Thyroid gland (tissue), 4 donors: ENCODE measurements around the gene NAV2. TPM values are rescaled to one million over a fixed set of nuclear protein-coding genes. Genes with fewer than 3 reads are reported as not detected.

Source experiments
- DNase-seq, 2 donors: peaks; one replicate each; pipeline ENCODE4 v3.0.0-alpha.2; 2019
- H3K27ac ChIP-seq, 3 donors: fragments of 200-600 bp; sonication (generic); 1 replicate in 2 of 3; 2 replicates in 1 of 3; pipeline ENCODE4 v1.5.1; 2016 to 2019; ENCODE audit warnings: mild to moderate bottlenecking in 1 of 3, moderate library complexity in 1 of 3
- H3K27me3 ChIP-seq: fragments of 200-600 bp; sonication (generic); one replicate; pipeline ENCODE4 v1.5.1; 2019
- H3K36me3 ChIP-seq, 2 donors: fragments of 200-600 bp; sonication (generic); one replicate each; pipeline ENCODE4 v1.5.1; 2016 to 2019
- H3K4me1 ChIP-seq, 2 donors: fragments of 200-600 bp; sonication (generic); one replicate each; pipeline ENCODE4 v1.5.1; 2017 to 2019
- H3K4me3 ChIP-seq, 3 donors: fragments of 200-600 bp; sonication (generic); replicated peaks in 1 of 3; 1 replicate in 2 of 3; 2 replicates in 1 of 3; pipeline ENCODE4 v1.5.1; 2016; ENCODE audit warnings: mild to moderate bottlenecking in 1 of 3
- H3K9me3 ChIP-seq: fragments of 200-600 bp; sonication (generic); one replicate; pipeline ENCODE4 v1.5.1; 2017
- POLR2A ChIP-seq, 2 donors: fragments of 450-650 bp; IDR thresholded peaks; one replicate each; pipeline ENCODE4 v1.6.1; 2017; ENCODE audit warnings: antibody characterized with exemption in 2 of 2, mild to moderate bottlenecking in 2 of 2, moderate library complexity in 1 of 2
- WGBS, 2 donors: methylation state at CpG; one replicate each; pipeline ENCODE4 v1.1.5; 2017; 5-methylcytosine and 5-hydroxymethylcytosine counted together
- intact Hi-C: fragments of 100-400 bp; cut with DNase I; formaldehyde crosslinking; loops from one replicate; pipeline ENCODE4 v1.15.1; 2023
- total RNA-seq, 4 donors: library from RNA; depleted of rRNA; stranded (reverse); fragments of >200 nt; gene quantifications; one replicate each; pipeline ENCODE4 v1.2.3, GENCODE V29; 2016
- TF ChIP-seq, protein P1 (sequence below), 6 experiments: fragments of 200-600 bp in 3 of 6; fragments of 450-650 bp in 3 of 6; sonication (generic) in 3 of 6; IDR thresholded peaks; one replicate each; pipeline ENCODE4 v1.5.1; 2016 to 2019; ENCODE audit warnings: antibody characterized with exemption in 6 of 6, mild to moderate bottlenecking in 2 of 6, inconsistent platforms in 1 of 6, moderate library complexity in 1 of 6

Gene NAV2
- total RNA-seq, 4 donors from 2014 or later = 34.8 to 88.6 (median 54.5) TPM

DNA sequence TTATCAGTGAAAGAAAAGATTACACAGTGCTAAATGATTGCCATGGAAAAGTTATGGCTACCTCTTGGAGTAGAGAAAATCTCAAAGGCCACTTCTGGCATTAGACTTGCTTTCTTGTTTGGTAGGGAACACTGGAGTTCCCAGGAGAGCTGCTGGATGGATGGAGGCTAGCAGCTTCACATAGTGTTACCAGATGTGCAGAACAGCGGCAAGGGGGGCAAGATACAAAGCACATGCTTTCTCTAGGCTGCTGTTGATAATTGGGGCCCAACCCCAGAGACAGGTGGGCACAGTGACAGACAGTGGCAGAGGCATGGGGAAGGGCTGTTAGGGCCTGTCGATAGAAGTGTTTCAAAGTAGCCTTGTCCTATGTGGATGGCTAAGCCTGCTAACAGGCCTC is 352.8 kb downstream of the NAV2 start:
- H3K27me3 ChIP-seq = no peaks in the 10 kb centered on the region
- TF ChIP-seq, protein P1, sequence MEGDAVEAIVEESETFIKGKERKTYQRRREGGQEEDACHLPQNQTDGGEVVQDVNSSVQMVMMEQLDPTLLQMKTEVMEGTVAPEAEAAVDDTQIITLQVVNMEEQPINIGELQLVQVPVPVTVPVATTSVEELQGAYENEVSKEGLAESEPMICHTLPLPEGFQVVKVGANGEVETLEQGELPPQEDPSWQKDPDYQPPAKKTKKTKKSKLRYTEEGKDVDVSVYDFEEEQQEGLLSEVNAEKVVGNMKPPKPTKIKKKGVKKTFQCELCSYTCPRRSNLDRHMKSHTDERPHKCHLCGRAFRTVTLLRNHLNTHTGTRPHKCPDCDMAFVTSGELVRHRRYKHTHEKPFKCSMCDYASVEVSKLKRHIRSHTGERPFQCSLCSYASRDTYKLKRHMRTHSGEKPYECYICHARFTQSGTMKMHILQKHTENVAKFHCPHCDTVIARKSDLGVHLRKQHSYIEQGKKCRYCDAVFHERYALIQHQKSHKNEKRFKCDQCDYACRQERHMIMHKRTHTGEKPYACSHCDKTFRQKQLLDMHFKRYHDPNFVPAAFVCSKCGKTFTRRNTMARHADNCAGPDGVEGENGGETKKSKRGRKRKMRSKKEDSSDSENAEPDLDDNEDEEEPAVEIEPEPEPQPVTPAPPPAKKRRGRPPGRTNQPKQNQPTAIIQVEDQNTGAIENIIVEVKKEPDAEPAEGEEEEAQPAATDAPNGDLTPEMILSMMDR (IDR thresholded peaks at IDR 0.05) = no peak
- no peak for TF ChIP-seq POLR2A (IDR thresholded peaks at IDR 0.05)
- H3K36me3 ChIP-seq = peaks cover 3 to 7% of the 10 kb centered on the region in 2 donors
- intact Hi-C loops = no loop called here
- no peak for DNase-seq
- H3K4me1 ChIP-seq = peaks cover 4 to 8% of the 10 kb centered on the region in 2 donors
- H3K27ac ChIP-seq = no peak overlapping the region
- H3K4me3 ChIP-seq = no peak overlapping the region
- H3K9me3 ChIP-seq = no peaks in the 10 kb centered on the region
- WGBS, 2 donors = 92 to 100% methylated on average over 2 of the region's 2 CpGs

DNA sequence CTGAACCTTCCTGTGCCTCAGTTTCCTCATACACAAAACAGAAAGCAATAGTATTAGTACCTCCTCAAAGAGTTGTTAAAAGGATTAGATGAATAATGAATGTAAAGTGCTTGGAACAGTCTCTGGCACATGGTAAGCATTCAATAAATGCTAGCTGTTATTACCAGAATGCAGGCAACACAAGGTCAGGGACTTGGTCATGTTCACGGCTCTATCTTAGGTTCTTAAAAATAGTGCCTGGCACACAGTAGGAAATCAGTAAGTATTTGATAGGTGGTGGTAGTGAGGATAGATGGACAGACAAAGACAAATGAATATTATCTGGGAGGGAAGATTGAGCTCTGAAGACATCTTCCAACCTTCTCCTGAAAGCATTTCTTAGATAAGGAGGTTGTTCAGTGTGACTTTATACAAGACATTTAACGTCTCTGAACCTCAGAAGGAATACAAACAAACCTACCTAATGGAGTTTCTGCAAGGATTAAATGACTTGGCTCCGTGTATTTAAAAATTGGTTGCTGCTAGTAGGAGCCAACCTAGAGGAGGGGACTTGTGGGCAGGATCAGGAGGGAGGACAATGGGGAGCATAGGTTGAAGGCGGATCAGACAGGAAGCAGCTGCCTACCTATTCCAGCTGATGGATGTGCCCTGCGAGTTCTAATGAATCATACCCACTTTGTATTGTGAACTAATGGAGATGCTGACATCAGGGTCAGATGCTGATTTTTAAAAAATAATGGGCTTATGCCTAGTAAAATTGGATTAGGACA is 353.6 kb downstream of the NAV2 start:
- Histone ChIP-seq H3K4me3 (no peak overlapping the region), H3K9me3 (no peaks in the 10 kb centered on the region), H3K36me3 (peaks cover 3 to 7% of the 10 kb centered on the region in 2 donors), H3K4me1 (peaks cover 4 to 11% of the 10 kb centered on the region in 2 donors), H3K27me3 (no peaks in the 10 kb centered on the region), H3K27ac (no peak overlapping the region)
- intact Hi-C loops = no loop called here
- WGBS, 2 donors = 93 to 96% methylated on average over 5 of the region's 5 CpGs
- no peak for DNase-seq
- TF ChIP-seq POLR2A (IDR thresholded peaks at IDR 0.05) = no peak
- TF ChIP-seq, protein P1 (IDR thresholded peaks at IDR 0.05) = no peak

DNA sequence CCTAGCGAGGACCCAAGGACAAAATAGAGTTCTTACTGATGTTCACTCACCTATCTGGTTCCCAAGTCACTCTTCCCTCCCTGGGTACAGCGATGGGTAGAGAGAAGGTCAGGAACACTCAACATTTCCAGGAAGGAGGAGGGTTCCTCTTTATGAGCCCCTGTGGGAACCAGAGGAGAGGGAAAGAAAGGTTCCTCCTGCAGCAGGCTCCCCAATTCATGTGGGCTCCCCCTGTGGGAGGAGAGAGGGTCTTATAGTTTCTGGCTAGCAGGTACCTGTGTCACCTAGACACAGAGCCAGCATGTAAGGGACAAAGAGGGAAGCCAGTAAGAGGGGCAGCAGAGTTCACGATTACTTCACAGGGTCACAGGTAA is 354.1 kb downstream of the NAV2 start:
- Histone ChIP-seq H3K4me1 (peaks cover 4 to 11% of the 10 kb centered on the region in 2 donors), H3K36me3 (peaks cover 3 to 7% of the 10 kb centered on the region in 2 donors), H3K27me3 (no peaks in the 10 kb centered on the region), H3K9me3 (no peaks in the 10 kb centered on the region), H3K4me3 (no peak overlapping the region), H3K27ac (peak overlapping the region in 1 of 3 donors; percentile 27)
- no peak for DNase-seq
- no peak for TF ChIP-seq POLR2A (IDR thresholded peaks at IDR 0.05)
- intact Hi-C loops = no loop called here
- 96 to 98% methylated on average over 3 of the region's 3 CpGs for WGBS, 2 donors

DNA sequence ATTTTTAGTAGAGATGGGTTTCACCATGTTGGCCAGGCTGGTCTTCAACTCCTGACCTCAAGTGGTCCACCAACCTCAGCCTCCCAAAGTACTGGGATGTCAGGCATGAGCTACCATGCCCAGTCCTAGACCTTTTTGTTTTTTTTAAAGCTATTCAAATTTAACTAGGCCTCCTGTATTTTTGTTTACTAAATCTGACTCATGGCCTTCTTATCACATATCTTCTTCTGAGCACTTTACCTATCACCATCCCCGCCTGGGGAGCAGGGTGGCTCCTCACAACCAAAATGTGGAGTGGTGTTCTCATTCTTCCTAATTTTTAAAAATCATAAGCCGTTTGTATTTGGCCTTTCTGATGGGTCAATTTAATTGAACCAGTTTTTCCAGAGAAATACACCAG is 355.0 kb downstream of the NAV2 start:
- TF ChIP-seq, protein P1 (IDR thresholded peaks at IDR 0.05) = no peak
- no peak for TF ChIP-seq POLR2A (IDR thresholded peaks at IDR 0.05)
- H3K9me3 ChIP-seq = no peaks in the 10 kb centered on the region
- no peak overlapping the region for H3K4me3 ChIP-seq
- peaks cover 4 to 11% of the 10 kb centered on the region in 2 donors for H3K4me1 ChIP-seq
- no peaks in the 10 kb centered on the region for H3K27me3 ChIP-seq
- DNase-seq = no peak
- intact Hi-C loops = no loop called here
- H3K27ac ChIP-seq = no peak overlapping the region
- H3K36me3 ChIP-seq = peaks cover 3 to 7% of the 10 kb centered on the region in 2 donors
- WGBS, 2 donors = 85 to 99% methylated on average over 2 of the region's 2 CpGs

DNA sequence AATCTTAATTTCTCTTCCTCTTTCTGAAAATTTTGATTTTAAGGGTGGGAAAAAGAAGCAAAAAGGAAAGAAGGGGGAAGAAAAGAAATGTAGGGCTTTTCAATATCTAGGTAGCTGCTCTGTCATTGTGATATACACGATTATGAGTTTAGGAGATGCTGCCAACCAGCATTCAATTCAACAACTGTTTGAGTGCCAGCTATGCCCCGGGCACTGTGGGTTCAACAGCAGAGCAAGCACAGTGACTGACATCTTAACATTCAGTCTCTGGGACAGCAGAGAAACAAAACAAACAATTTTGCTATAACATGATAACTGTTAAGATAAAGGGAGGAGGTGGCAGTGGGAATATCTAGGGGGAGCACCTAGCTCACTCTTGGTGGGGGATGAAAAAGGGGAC is 356.1 kb downstream of the NAV2 start:
- H3K36me3 ChIP-seq = peaks cover 0 to 7% of the 10 kb centered on the region in 2 donors

More for the DNA sequence above, 356.1 kb downstream of the NAV2 start:
- WGBS, 2 donors = 69 to 76% methylated on average over 2 of the region's 2 CpGs
- no peaks in the 10 kb centered on the region for H3K27me3 ChIP-seq
- H3K9me3 ChIP-seq = no peaks in the 10 kb centered on the region
- H3K4me3 ChIP-seq = no peak overlapping the region
- peak overlapping the region in 1 of 3 donors; percentile 76 for H3K27ac ChIP-seq
- peaks cover 4 to 11% of the 10 kb centered on the region in 2 donors for H3K4me1 ChIP-seq
- intact Hi-C loops = no loop called here
- DNase-seq = no peak
- TF ChIP-seq POLR2A (IDR thresholded peaks at IDR 0.05) = no peak
- TF ChIP-seq, protein P1 (IDR thresholded peaks at IDR 0.05) = no peak
